ENCODE data around the gene ZNF860.
"Not testable (repeated sequence)": the region's sequence is repeated elsewhere in the genome, so short reads cannot be mapped to it uniquely, and the experiment has no call there.

Gene ZNF860

GRCh38 chr3:31999907-32000439, 18.4 kb downstream of the ZNF860 start:
- no peak for DNase-seq

DNA sequence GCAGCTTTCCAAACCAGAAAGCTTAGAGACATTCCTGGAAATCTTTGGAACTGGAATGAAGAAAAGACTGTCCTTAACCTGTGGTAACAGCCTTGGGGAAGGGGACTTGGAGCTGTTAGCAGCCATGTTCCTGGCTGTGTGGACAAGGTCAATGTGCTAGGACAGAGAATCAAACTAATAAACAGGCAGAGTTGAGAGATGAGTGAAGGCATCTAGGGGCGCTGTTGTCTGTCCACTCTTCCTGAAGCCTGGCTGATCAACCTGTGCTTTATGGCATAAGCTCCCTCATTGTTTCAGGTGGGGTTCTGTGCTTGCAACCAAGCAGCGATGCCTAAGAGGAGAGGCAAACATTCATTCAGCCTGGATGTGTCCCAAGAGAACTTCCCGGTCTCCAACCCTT, 19.3 kb downstream of the ZNF860 start:
- DNase-seq = no peak

DNA sequence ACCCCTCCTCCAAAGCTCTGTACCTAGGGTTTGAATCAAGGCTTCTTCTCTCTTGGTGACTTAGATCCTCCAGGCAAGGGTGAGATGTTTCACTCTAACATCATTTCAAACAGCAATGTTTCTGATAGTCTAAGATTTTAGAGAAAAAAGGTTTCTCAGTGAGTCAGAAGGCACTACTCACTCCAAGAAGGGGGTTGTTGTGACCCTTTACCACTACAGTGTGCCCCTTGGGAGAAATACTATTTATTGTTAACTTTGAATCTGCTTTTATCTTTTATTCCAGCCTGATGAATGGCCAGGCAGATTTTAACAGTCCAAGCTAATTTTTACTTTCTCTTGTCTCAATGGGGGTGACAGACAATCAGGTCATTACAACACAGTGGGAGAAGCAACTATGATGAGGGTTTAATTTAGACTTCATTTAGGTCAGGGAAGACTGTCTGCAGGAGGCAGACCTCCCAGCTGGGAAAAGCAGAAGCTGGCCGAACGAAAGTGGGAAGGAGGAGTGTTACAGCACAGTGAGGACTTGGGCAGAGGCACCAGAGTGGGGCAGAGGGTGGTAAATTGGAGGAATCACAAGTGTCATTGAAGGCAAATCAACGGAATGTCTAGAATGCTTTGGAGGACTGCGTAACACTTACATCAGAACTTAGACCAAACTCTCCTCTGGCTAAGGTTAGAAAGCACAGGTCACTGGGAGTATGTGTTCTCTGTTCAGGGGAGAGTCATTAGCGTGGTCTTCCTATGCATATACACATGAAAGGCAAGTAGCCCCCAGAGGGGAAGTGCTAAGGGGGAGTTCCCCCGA, 21.2 kb downstream of the ZNF860 start:
- DNase-seq = no peak

DNA sequence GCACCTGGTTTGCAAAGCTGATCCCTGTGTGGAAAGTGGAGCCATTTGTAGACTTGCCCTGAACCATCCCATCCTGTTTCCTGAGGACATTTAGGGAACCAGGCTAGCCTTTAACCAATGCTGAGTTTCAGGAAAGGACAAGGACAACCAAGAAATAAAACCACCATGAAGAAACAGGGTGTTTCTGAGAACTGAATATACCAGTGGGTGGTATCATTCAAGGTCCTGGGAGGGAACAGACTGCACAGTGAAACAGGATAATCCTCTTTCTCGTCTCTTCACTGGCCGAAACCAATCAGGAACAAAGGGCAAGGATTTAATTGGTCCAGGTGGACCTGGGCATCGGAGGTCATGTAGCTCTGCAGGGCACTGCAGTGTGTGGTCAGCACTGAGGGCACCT, 21.8 kb downstream of the ZNF860 start:
- no peak for DNase-seq

DNA sequence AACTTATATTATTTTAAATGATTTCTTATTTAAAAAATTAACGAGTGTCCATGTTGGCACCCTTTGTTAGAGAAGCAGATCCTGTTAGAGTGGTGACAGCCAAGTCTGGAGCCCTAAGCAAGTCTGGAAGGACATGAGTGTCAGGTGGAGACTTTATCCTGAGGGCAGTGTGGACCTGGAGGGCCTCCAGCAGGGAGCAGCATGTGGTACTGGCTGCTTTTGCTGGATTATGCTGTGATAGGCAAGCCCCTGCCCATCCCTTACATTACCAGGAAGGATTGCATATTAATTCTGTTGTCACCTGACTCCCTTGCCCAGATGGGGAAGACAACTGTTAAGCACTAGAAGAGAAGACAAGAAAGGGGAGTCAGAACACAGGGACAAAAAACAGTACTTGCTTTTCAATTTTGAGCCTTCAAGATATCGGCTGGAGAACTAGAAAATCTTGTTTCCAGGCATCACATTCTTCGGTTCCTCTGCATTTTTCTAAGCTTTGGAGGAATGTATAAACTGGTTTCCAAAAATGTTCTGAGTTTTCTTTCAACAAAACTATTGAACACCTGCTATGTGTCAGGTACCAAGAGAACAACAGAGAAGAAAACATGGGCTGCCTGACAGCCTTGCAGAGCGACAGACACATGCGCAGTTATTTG, 22.7 kb downstream of the ZNF860 start:
- DNase-seq = no peak

- DNase-seq = no peak
Measured at GRCh38 chr3:32009101-32009500, 27.6 kb downstream of the ZNF860 start.

GRCh38 chr3:32009957-32010356, 28.4 kb downstream of the ZNF860 start:
- peak in 1 of 6 experiments; percentile 6 for DNase-seq

GRCh38 chr3:32010699-32011098, 29.1 kb downstream of the ZNF860 start:
- DNase-seq = not testable (repeated sequence)

GRCh38 chr3:32015638-32016037, 34.1 kb downstream of the ZNF860 start:
- DNase-seq = not testable (repeated sequence)

DNA sequence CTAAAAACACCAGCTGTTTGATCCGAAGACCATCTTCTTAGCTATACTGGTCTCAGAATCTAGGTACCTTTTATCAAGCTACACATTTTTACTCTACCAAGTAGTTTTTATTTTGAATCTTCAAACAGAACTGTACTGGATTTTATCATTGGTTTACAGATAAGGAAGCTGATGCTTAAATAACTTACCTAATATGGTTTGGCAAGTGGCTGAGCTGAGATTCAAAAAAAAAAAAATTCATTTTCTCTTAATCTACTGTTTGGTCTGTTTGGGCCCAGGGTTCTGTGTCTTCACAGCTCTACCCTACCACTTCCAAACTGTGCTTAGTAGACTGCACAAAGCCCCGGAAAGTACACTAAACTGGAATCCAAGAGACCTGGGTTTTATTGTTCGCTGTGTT, 35.7 kb downstream of the ZNF860 start:
- DNase-seq = no peak

DNA sequence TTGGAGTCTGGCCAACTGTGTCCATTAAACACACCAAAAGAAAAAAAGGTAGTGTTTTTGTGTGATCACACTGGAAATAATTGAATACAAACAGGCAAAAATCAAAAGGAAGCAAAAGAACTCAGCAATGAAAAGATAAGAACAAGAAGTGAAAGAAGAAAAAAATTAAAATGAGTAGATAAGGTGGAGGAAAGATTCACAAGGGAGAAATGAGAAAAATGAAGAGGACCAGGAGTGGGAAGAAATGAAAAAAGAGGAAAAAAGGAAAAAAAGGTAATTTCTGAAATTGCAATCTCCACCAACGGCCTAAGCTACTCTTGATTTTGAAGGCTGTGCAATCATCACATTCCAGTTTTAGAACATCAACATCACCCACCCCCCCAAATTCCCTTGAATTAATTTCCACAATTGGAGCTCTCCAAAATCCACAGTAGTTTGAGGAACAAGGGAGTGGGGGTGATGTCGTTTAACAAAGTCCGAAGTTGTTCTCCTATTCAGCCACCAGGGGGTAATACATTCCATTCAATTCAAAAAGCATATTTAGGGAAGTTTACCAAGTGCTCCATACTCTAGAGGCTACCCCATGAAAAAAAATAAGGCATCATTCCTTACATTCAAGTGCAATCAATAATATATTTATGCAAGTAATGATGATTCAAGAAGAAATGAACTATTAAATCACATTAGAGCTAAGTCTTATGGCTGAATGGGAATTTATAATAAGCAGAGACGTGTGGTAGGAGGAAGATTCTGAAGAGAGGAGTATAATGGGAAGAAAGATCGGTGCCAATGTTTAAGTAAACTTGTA, 37.4 kb downstream of the ZNF860 start:
- DNase-seq = peak in 3 of 6 experiments; percentile 7 to 37 (median 19)

DNA sequence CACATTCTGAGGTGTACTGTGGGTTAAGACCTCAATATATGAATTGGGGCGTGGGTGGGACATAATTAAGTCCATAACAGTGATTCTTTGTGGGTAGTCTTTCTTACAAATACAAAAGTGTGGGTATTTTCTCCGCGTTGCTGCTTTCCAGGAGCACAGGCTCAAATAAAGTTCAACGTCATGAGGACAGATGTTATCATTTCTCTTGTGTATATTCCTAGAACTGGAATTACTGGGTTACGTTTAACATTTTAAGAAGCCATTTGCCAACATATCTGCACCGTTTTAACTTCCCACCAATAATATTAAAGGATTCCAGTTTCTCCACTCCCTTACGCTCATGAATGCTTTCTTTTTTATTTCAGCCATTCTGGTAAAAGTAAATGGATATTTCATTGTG, 39.6 kb downstream of the ZNF860 start:
- no peak for DNase-seq

GRCh38 chr3:32021748-32022147, 40.2 kb downstream of the ZNF860 start:
- DNase-seq = no peak

DNA sequence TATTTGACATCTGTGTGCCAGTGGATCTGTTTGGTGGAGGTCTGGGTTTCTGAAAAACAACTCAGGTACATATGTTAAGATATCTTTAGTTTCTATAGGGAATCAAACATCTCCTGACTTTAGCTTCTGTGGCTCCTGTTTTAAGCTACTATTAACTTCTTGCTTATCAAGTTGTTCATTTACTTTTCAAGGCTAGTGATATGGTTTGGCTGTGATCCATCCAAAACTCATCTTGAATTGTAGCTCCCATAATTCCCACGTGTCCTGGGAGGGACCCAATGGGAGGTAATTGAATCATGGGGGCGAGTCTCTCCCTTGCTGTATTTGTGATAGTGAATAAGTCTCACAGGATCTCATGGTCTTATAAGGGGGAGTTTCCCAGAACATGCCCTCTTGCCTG, 41.4 kb downstream of the ZNF860 start:
- DNase-seq = no peak

- no peak for DNase-seq
Measured at GRCh38 chr3:32026593-32026992, 45.0 kb downstream of the ZNF860 start.

- DNase-seq = no peak
Measured at GRCh38 chr3:32037932-32038267, 56.4 kb downstream of the ZNF860 start.

GRCh38 chr3:32041316-32041715, 59.8 kb downstream of the ZNF860 start:
- no peak for DNase-seq

Measured in stimulated activated naive CD4-positive, alpha-beta T cell (primary cell).